A549 (cell line): ENCODE measurements around the gene ADGRL3. TPM values are rescaled to one million over a fixed set of nuclear protein-coding genes. Genes with fewer than 3 reads are reported as not detected.

Experiments used
- ATAC-seq, 2 experiments: fragments of 200-7000 bp in 1 of 2; fragments of >200 bp in 1 of 2; cut with Nextera tagmentation in 1 of 2; cut with Tn5 transposase in 1 of 2; 3 replicates each; pipeline versions ENCODE4 v1.8.0 to v1.9.1; 2018 to 2020; ENCODE audit warnings: mild to moderate bottlenecking in 1 of 2, moderate library complexity in 1 of 2
- CTCF ChIA-PET: fragments of 300-600 bp; sonication (Branson Sonifier 250); formaldehyde crosslinking; extraction: SDS; loops from one replicate; lab custom pipeline; 2021; ENCODE audit warnings: antibody characterized with exemption, inconsistent platforms; lab: Yijun Ruan, JAX
- POLR2A ChIA-PET: fragments of 350-600 bp; formaldehyde crosslinking; extraction: SDS; loops from one replicate; lab custom pipeline; 2021; ENCODE audit warnings: antibody characterized with exemption, inconsistent platforms; lab: Yijun Ruan, JAX
- DNase-seq, 2 experiments: peaks; one replicate each; pipeline versions ENCODE4 v3.0.0 to v3.0.0-alpha.2; 2011 to 2016; ENCODE audit warnings: low read depth in 1 of 2, low spot score in 1 of 2
- FAIRE-seq: peaks from 2 replicates; lab custom pipeline; 2011; peaks lifted over from hg19 to GRCh38; lab: Jason Lieb, UNC
- H3K27ac ChIP-seq, 2 experiments: fragments of >200 bp; sonication (Bioruptor Twin); formaldehyde crosslinking; 3 replicates each; pipeline ENCODE4 v1.5.1; 2016 to 2017
- H3K4me1 ChIP-seq: fragments of >200 bp; sonication (Bioruptor Twin); formaldehyde crosslinking; 3 replicates; pipeline ENCODE4 v1.6.1; 2016
- H3K4me2 ChIP-seq: fragments of >200 bp; sonication (Bioruptor Twin); formaldehyde crosslinking; 3 replicates; pipeline ENCODE4 v1.6.1; 2016
- H3K4me3 ChIP-seq: fragments of >200 bp; sonication (Bioruptor Twin); formaldehyde crosslinking; 3 replicates; pipeline ENCODE4 v1.5.1; 2016
- H3K9me3 ChIP-seq: fragments of >200 bp; sonication (Bioruptor Twin); formaldehyde crosslinking; 3 replicates; pipeline ENCODE4 v1.6.1; 2016
- ATOH8 ChIP-seq: fragments of 250-450 bp; sonication (Bioruptor Pico); IDR thresholded peaks from 2 replicates; pipeline ENCODE4 v1.5.0; 2020; ENCODE audit warnings: low read depth, mild to moderate bottlenecking, moderate library complexity
- CBX8 ChIP-seq: fragments of 200-600 bp; sonication (generic); IDR thresholded peaks from 2 replicates; pipeline ENCODE4 v1.6.1; 2016
- CHD2 ChIP-seq: fragments of 150-350 bp; IDR thresholded peaks from 2 replicates; pipeline ENCODE4 v1.6.1; 2014; ENCODE audit warnings: low read length; ENCODE audit not compliant: partially characterized antibody
- CHD4 ChIP-seq: fragments of 200-600 bp; sonication (generic); IDR thresholded peaks from 2 replicates; pipeline ENCODE4 v1.6.1; 2016; ENCODE audit warnings: antibody characterized with exemption, mild to moderate bottlenecking, borderline replicate concordance
- E2F6 ChIP-seq: IDR thresholded peaks from 2 replicates; pipeline ENCODE4 v1.6.1; 2012; ENCODE audit warnings: low read depth, borderline replicate concordance
- EP300 ChIP-seq, 2 experiments: fragments of >200 bp; sonication (Bioruptor Twin); formaldehyde crosslinking; IDR thresholded peaks; 2 replicates in 1 of 2; 3 replicates in 1 of 2; pipeline ENCODE4 v1.6.1; 2016 to 2017
- FOSB ChIP-seq: fragments of 250-450 bp; sonication (Bioruptor Pico); IDR thresholded peaks from 2 replicates; pipeline ENCODE4 v1.5.0; 2020; ENCODE audit warnings: mild to moderate bottlenecking, moderate library complexity
- HES2 ChIP-seq: fragments of >200 bp; sonication (Bioruptor Twin); formaldehyde crosslinking; IDR thresholded peaks from 2 replicates; pipeline ENCODE4 v1.6.1; 2016
- HOXA7 ChIP-seq: fragments of 250-450 bp; sonication (Bioruptor Pico); IDR thresholded peaks from 2 replicates; pipeline ENCODE4 v1.5.0; 2020; ENCODE audit warnings: mild to moderate bottlenecking, moderate library complexity
- HOXB13 ChIP-seq: fragments of 250-450 bp; sonication (Bioruptor Pico); IDR thresholded peaks from 2 replicates; pipeline ENCODE4 v1.5.0; 2020; ENCODE audit warnings: low read depth, mild to moderate bottlenecking, moderate library complexity
- JUNB ChIP-seq: fragments of >200 bp; sonication (Bioruptor Twin); formaldehyde crosslinking; IDR thresholded peaks from 2 replicates; pipeline ENCODE4 v1.6.1; 2016
- KDM1A ChIP-seq: fragments of 200-600 bp; sonication (generic); IDR thresholded peaks from 2 replicates; pipeline ENCODE4 v1.6.1; 2016; ENCODE audit warnings: low read depth, mild to moderate bottlenecking
- KDM5A ChIP-seq: fragments of 200-600 bp; sonication (generic); IDR thresholded peaks from 2 replicates; pipeline ENCODE4 v1.6.1; 2016; ENCODE audit warnings: antibody characterized with exemption, mild to moderate bottlenecking
- MAFK ChIP-seq: fragments of 450-650 bp; IDR thresholded peaks from 2 replicates; pipeline ENCODE4 v1.6.1; 2014; ENCODE audit not compliant: partially characterized antibody
- NFE2L2 ChIP-seq: fragments of 150-350 bp; conservative IDR thresholded peaks from 2 replicates; pipeline ENCODE4 v1.6.1; 2014; ENCODE audit warnings: low read length
- NPAS2 ChIP-seq: fragments of 250-450 bp; sonication (Bioruptor Pico); IDR thresholded peaks from 2 replicates; pipeline ENCODE4 v1.8.0; 2022; ENCODE audit warnings: mild to moderate bottlenecking, moderate library complexity, borderline replicate concordance
- NR3C1 ChIP-seq: fragments of >200 bp; sonication (Bioruptor Twin); formaldehyde crosslinking; IDR thresholded peaks from 3 replicates; pipeline ENCODE4 v1.6.1; 2017
- RARB ChIP-seq: fragments of 250-450 bp; sonication (Bioruptor Pico); IDR thresholded peaks from 2 replicates; pipeline ENCODE4 v1.8.0; 2021; ENCODE audit warnings: mild to moderate bottlenecking, moderate library complexity
- REST ChIP-seq: fragments of 200-600 bp; sonication (generic); IDR thresholded peaks from 2 replicates; pipeline ENCODE4 v1.6.1; 2016; ENCODE audit warnings: antibody characterized with exemption, mild to moderate bottlenecking, moderate library complexity
- SMC3 ChIP-seq: fragments of >200 bp; sonication (Bioruptor Twin); formaldehyde crosslinking; IDR thresholded peaks from 3 replicates; pipeline ENCODE4 v1.6.1; 2018; ENCODE audit warnings: inconsistent platforms
- USF2 ChIP-seq: fragments of 450-650 bp; IDR thresholded peaks from 2 replicates; pipeline ENCODE4 v1.6.1; 2014; ENCODE audit warnings: antibody characterized with exemption
- ZSCAN20 ChIP-seq: fragments of 250-450 bp; sonication (Bioruptor Pico); IDR thresholded peaks from 2 replicates; pipeline ENCODE4 v1.8.0; 2022; ENCODE audit warnings: mild to moderate bottlenecking, moderate library complexity
- WGBS: methylation state at CpG from one replicate; pipeline ENCODE4 v1.1.6; 2017; ENCODE audit errors: missing lambda C conversion rate; 5-methylcytosine and 5-hydroxymethylcytosine counted together
- polyA plus RNA-seq, 4 experiments: library from polyadenylated mRNA; depleted of rRNA in 3 of 4; stranded (reverse); fragments of >200 nt; fragmentation: RNase III in 1 of 4; extraction: RNeasy Plus Mini Kit Qiagen cat#74134 plus additional on column Dnase treatment in 1 of 4; gene quantifications; 2 replicates in 3 of 4; 3 replicates in 1 of 4; pipeline ENCODE4 v1.2.3, GENCODE V29; 2011 to 2017

Gene ADGRL3
- polyA plus RNA-seq, 2 of the 4 experiments (the other 2 are of a cell fraction): 0.05 to 0.12 TPM

- Histone ChIP-seq H3K4me1 (no peaks in the 10 kb centered on the region), H3K27ac (no peak overlapping the region), H3K9me3 (no peaks in the 10 kb centered on the region), H3K4me2 (no peak overlapping the region), H3K4me3 (no peak overlapping the region)
- ChIA-PET POLR2A (no interaction called here), CTCF (no interaction called here)
- DNase-seq (no peak), FAIRE-seq (no peak), ATAC-seq (no peak)
- TF ChIP-seq RARB (CRISPR knock-in tag): no peak
- TF ChIP-seq MAFK: peak; percentile 59
- 3% methylated on average over 3 of the region's 3 CpGs for WGBS
Observed at GRCh38 chr4:62051332-62051731, 851.2 kb downstream of the ADGRL3 start.

GRCh38 chr4:62053974-62054373 is 853.8 kb downstream of the ADGRL3 start:
- ChIA-PET POLR2A (no interaction called here), CTCF (no interaction called here)
- no peak for DNase-seq
- H3K9me3 ChIP-seq: no peaks in the 10 kb centered on the region
- no peak overlapping the region for H3K27ac ChIP-seq
- no peaks in the 10 kb centered on the region for H3K4me1 ChIP-seq
- no peak overlapping the region for H3K4me2 ChIP-seq
- no peak for ATAC-seq
- no peak overlapping the region for H3K4me3 ChIP-seq
- FAIRE-seq: no peak
- no peak for TF ChIP-seq KDM5A
- TF ChIP-seq CHD4: no peak
- TF ChIP-seq ZSCAN20 (CRISPR knock-in tag): no peak
- no peak for TF ChIP-seq NR3C1
- TF ChIP-seq ATOH8 (CRISPR knock-in tag): no peak
- no peak for TF ChIP-seq EP300 (IDR thresholded peaks at IDR 0.05)

- ChIA-PET POLR2A (no interaction called here), CTCF (no interaction called here)
- ATAC-seq (no peak), DNase-seq (no peak), FAIRE-seq (no peak)
- H3K4me3 ChIP-seq: no peak overlapping the region
- H3K27ac ChIP-seq: no peak overlapping the region
- no peak overlapping the region for H3K4me2 ChIP-seq
- H3K4me1 ChIP-seq: no peaks in the 10 kb centered on the region
- TF ChIP-seq CBX8 (no peak), USF2 (no peak), CHD2 (no peak), FOSB (CRISPR knock-in tag) (no peak), E2F6 (no peak), JUNB (no peak), HES2 (no peak), NFE2L2 (no peak), REST (no peak), HOXA7 (CRISPR knock-in tag) (no peak), HOXB13 (CRISPR knock-in tag) (no peak), KDM1A (no peak), SMC3 (no peak), NPAS2 (CRISPR knock-in tag) (no peak)
- WGBS: 13% methylated on average over 1 of the region's 1 CpG
- H3K9me3 ChIP-seq: no peaks in the 10 kb centered on the region
Observed at GRCh38 chr4:62057031-62057430, 856.9 kb downstream of the ADGRL3 start.
